Astrocyte (in vitro differentiated cells and primary cell): Measurements from ENCODE around the gene DOK5. TPM values are rescaled to one million over a fixed set of nuclear protein-coding genes. Genes with fewer than 3 reads are reported as not detected.

Experiments
- DNase-seq: peaks from one replicate; pipeline ENCODE4 v3.0.0-alpha.2; 2010; ENCODE audit warnings: low read depth
- FAIRE-seq: peaks from 2 replicates; lab custom pipeline; 2011; peaks lifted over from hg19 to GRCh38; lab: Jason Lieb, UNC
- H2AFZ ChIP-seq: 2 replicates; pipeline ENCODE4 v1.6.0; 2012; ENCODE audit warnings: low read depth, low read length, inconsistent platforms
- H3K27ac ChIP-seq: 2 replicates; pipeline ENCODE4 v1.5.1; 2011; ENCODE audit warnings: low read depth, low read length, inconsistent platforms
- H3K27me3 ChIP-seq: 2 replicates; pipeline ENCODE4 v1.6.0; 2011; ENCODE audit warnings: low read length, inconsistent platforms; ENCODE audit not compliant: insufficient read depth
- H3K36me3 ChIP-seq: 2 replicates; pipeline ENCODE4 v1.5.1; 2011; ENCODE audit warnings: low read length, inconsistent platforms; ENCODE audit not compliant: insufficient read depth
- H3K4me1 ChIP-seq: 2 replicates; pipeline ENCODE4 v1.5.1; 2011; ENCODE audit warnings: low read length, inconsistent platforms; ENCODE audit not compliant: insufficient read depth
- H3K4me2 ChIP-seq: 2 replicates; pipeline ENCODE4 v1.6.0; 2012; ENCODE audit warnings: low read length, inconsistent platforms
- H3K4me3 ChIP-seq: 2 replicates; pipeline ENCODE4 v1.5.1; 2011; ENCODE audit warnings: low read depth, mild to moderate bottlenecking, low read length, inconsistent platforms; ENCODE audit not compliant: insufficient read depth
- H3K79me2 ChIP-seq: 2 replicates; pipeline ENCODE4 v1.6.0; 2012; ENCODE audit warnings: mild to moderate bottlenecking, low read length, inconsistent platforms; ENCODE audit not compliant: insufficient read depth
- H3K9ac ChIP-seq: 2 replicates; pipeline ENCODE4 v1.6.0; 2012; ENCODE audit warnings: mild to moderate bottlenecking, low read length, inconsistent platforms
- H3K9me3 ChIP-seq: 2 replicates; pipeline ENCODE4 v1.5.1; 2012; ENCODE audit warnings: low read depth, mild to moderate bottlenecking, low read length, inconsistent platforms; ENCODE audit not compliant: insufficient read depth
- H4K20me1 ChIP-seq: 2 replicates; pipeline ENCODE4 v1.6.0; 2012; ENCODE audit warnings: low read length, inconsistent platforms; ENCODE audit not compliant: insufficient read depth
- H3K27ac Mint-ChIP-seq: one replicate; pipeline ENCODE4 v1.8.0; 2021; ENCODE audit warnings: mild to moderate bottlenecking, mixed read lengths; ENCODE audit not compliant: unreplicated experiment
- H3K27me3 Mint-ChIP-seq: one replicate; pipeline ENCODE4 v1.8.0; 2021; ENCODE audit warnings: low read depth, mixed read lengths; ENCODE audit not compliant: unreplicated experiment
- H3K36me3 Mint-ChIP-seq: one replicate; pipeline ENCODE4 v1.8.0; 2021; ENCODE audit warnings: low read depth, mixed read lengths; ENCODE audit not compliant: unreplicated experiment
- H3K4me1 Mint-ChIP-seq: one replicate; pipeline ENCODE4 v1.8.0; 2021; ENCODE audit warnings: low read depth, mixed read lengths; ENCODE audit not compliant: unreplicated experiment
- H3K4me3 Mint-ChIP-seq: one replicate; pipeline ENCODE4 v1.8.0; 2021; ENCODE audit warnings: mild to moderate bottlenecking, moderate library complexity, mixed read lengths; ENCODE audit not compliant: unreplicated experiment
- H3K9me3 Mint-ChIP-seq: one replicate; pipeline ENCODE4 v1.8.0; 2021; ENCODE audit warnings: mild to moderate bottlenecking, mixed read lengths; ENCODE audit not compliant: unreplicated experiment
- EZH2 ChIP-seq: IDR thresholded peaks from 2 replicates; pipeline ENCODE4 v1.6.1; 2012; ENCODE audit warnings: mild to moderate bottlenecking, low read length, inconsistent platforms; ENCODE audit not compliant: insufficient read depth
- total RNA-seq: library from RNA; stranded (reverse); gene quantifications from 2 replicates; pipeline ENCODE4 v1.2.1, GENCODE V29; 2021
- TF ChIP-seq, protein P1 (sequence below): IDR thresholded peaks from 2 replicates; pipeline ENCODE4 v1.5.1; 2011; ENCODE audit warnings: low read depth, mild to moderate bottlenecking, inconsistent platforms, low read length, moderate library complexity; ENCODE audit not compliant: insufficient read depth

Gene DOK5
- total RNA-seq, 1 donor from 2014 or later, result 1.2 TPM

DNA sequence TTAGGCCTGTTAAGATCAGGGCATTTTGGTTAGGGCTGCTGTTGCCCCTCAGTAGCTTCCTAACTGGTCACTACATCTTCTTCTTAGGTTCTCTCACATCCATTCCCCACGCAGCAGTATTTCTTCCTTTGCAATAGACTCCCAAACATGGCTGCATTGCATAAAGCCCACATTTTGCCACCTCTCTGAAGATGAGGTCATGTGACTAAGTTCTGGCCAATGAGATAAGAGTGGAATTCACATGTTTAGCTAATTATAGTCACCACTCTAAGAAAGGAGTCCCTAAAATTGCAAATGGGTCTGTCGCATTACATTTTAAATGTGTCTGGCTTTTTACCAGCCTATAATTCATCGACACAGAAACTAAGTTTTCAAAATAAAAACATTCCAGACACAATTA lies 9.3 kb upstream of the DOK5 start:
- Histone ChIP-seq H3K36me3 (no peaks in the 10 kb centered on the region), H3K4me1 (no peaks in the 10 kb centered on the region), H4K20me1 (no peaks in the 10 kb centered on the region), H3K27ac (no peak overlapping the region), H3K9me3 (no peaks in the 10 kb centered on the region), H3K9ac (no peak overlapping the region), H2AFZ (no peak overlapping the region), H3K4me2 (no peak overlapping the region), H3K27me3 (no peaks in the 10 kb centered on the region), H3K79me2 (no peaks in the 10 kb centered on the region), H3K4me3 (no peak overlapping the region)
- TF ChIP-seq, protein P1, sequence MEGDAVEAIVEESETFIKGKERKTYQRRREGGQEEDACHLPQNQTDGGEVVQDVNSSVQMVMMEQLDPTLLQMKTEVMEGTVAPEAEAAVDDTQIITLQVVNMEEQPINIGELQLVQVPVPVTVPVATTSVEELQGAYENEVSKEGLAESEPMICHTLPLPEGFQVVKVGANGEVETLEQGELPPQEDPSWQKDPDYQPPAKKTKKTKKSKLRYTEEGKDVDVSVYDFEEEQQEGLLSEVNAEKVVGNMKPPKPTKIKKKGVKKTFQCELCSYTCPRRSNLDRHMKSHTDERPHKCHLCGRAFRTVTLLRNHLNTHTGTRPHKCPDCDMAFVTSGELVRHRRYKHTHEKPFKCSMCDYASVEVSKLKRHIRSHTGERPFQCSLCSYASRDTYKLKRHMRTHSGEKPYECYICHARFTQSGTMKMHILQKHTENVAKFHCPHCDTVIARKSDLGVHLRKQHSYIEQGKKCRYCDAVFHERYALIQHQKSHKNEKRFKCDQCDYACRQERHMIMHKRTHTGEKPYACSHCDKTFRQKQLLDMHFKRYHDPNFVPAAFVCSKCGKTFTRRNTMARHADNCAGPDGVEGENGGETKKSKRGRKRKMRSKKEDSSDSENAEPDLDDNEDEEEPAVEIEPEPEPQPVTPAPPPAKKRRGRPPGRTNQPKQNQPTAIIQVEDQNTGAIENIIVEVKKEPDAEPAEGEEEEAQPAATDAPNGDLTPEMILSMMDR, result no peak
- TF ChIP-seq EZH2, result no peak
- FAIRE-seq (no peak), DNase-seq (no peak)
- H3K9me3 Mint-ChIP-seq, result no peaks in the 10 kb centered on the region
- no peaks in the 10 kb centered on the region for H3K36me3 Mint-ChIP-seq
- H3K27me3 Mint-ChIP-seq, result peaks cover 4% of the 10 kb centered on the region
- no peaks in the 10 kb centered on the region for H3K4me1 Mint-ChIP-seq
- H3K27ac Mint-ChIP-seq, result no peak overlapping the region
- H3K4me3 Mint-ChIP-seq, result no peak overlapping the region

DNA sequence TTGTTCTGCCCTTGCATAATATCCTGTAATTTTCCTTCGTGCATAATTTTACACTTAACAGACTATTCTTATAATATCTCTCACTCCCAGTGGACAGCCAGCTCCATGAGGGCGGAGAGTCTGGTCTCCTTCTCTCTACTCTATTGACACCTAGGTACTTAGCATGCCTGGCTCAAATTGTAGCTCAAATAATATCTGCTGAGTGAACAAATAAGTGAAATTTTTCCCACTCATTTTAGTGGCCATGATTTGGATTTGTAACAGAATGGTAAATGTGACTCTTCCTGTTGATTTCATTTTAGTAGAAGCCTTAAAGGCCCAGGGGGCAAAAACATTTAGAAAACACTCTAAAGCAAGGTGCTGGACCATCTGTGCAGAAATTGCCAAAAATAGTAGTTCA lies 7.8 kb upstream of the DOK5 start:
- Histone ChIP-seq H3K27ac (no peak overlapping the region), H2AFZ (no peak overlapping the region), H3K4me1 (no peaks in the 10 kb centered on the region), H4K20me1 (no peaks in the 10 kb centered on the region), H3K4me3 (no peak overlapping the region), H3K4me2 (no peak overlapping the region), H3K9ac (no peak overlapping the region), H3K36me3 (no peaks in the 10 kb centered on the region), H3K27me3 (no peaks in the 10 kb centered on the region), H3K9me3 (no peaks in the 10 kb centered on the region), H3K79me2 (no peaks in the 10 kb centered on the region)
- Mint-ChIP-seq H3K4me3 (no peak overlapping the region), H3K27me3 (peaks cover 4% of the 10 kb centered on the region), H3K36me3 (no peaks in the 10 kb centered on the region), H3K9me3 (no peaks in the 10 kb centered on the region), H3K27ac (no peak overlapping the region), H3K4me1 (no peaks in the 10 kb centered on the region)
- TF ChIP-seq, protein P1, result no peak
- no peak for TF ChIP-seq EZH2
- no peak for DNase-seq
- no peak for FAIRE-seq

DNA sequence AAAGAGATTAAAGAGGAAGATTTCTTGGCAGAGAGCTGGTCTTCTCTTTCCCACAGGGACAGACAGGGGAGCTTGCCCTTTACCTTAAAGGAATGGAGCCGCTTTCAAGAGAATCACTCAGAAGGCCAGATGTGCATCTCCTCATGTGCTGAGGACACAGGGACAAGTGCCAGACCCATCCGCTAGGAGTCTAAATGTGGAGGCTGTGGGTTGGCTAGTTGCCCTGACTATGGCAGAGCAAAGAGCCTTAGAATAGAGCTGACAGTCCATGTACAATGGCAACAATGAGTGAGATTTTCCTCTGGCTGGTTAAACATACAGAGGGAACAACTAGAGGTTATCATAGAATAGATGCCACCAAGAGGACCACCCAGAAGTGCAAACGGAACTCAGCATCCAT lies 7.3 kb upstream of the DOK5 start:
- Mint-ChIP-seq H3K36me3 (no peaks in the 10 kb centered on the region), H3K4me3 (no peak overlapping the region), H3K9me3 (no peaks in the 10 kb centered on the region), H3K27me3 (peaks cover 4% of the 10 kb centered on the region), H3K4me1 (no peaks in the 10 kb centered on the region), H3K27ac (no peak overlapping the region)
- Histone ChIP-seq H2AFZ (no peak overlapping the region), H3K9me3 (no peaks in the 10 kb centered on the region), H4K20me1 (no peaks in the 10 kb centered on the region), H3K9ac (no peak overlapping the region), H3K36me3 (no peaks in the 10 kb centered on the region), H3K27ac (no peak overlapping the region), H3K4me1 (no peaks in the 10 kb centered on the region), H3K4me2 (no peak overlapping the region), H3K4me3 (no peak overlapping the region), H3K79me2 (no peaks in the 10 kb centered on the region), H3K27me3 (no peaks in the 10 kb centered on the region)
- TF ChIP-seq EZH2, result no peak
- TF ChIP-seq, protein P1, result no peak
- no peak for FAIRE-seq
- DNase-seq, result no peak
